NCI-H2196 treated with DMSO at 0.1 percent for 48 hours (cell line): Measurements from ENCODE around the gene SH3PXD2A.
"Not testable (repeated sequence)": the region's sequence is repeated elsewhere in the genome, so short reads cannot be mapped to it uniquely, and the experiment has no call there.

Experiments used
- DNase-seq: peaks from one replicate; lab custom pipeline; 2025; ENCODE audit not compliant: unreplicated experiment; lab: John Stamatoyannopoulos, UW

SH3PXD2A gene

DNA sequence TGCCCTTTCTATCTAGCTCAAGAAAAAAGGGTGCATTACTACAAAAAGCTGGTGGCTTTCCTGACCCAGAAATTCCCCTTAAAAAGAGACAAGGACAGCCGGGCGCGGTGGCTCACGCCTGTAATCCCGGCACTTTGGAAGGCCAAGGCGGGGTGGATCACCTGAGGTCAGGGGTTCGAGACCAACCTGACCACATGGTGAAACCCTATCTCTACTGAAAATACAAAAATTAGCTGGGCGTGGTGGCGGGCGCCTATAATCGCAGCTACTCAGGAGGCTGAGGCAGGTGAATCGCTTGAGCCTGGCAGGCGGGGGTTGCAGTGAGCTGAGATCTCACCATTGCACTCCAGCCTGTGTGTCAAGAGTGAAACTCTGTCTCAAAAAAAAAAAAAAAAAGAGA is 82.5 kb downstream of the SH3PXD2A start:
- not testable (repeated sequence) for DNase-seq

- DNase-seq = no peak
Measured at GRCh38 chr10:103772096-103772845, 83.1 kb downstream of the SH3PXD2A start.

DNA sequence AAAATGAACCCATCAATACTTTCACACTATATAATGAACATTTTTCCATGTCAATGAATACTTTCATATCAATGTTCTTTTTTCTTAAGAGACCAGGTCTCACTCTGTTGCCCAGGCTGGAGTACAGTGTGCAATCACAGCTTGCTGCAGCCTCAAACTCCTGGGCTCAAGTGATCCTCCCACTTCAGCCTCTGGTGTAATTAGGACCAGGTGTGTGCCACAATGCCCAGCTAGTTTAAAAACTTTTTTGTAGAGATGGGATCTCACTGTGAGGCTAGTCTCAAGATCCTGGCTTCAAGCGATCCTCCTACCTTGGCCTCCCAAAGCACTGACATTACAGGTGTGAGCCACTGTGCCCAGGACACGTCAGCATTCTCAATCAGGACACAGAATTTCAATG is 85.2 kb downstream of the SH3PXD2A start:
- DNase-seq = no peak

- no peak for DNase-seq
Measured at GRCh38 chr10:103769176-103769575, 86.2 kb downstream of the SH3PXD2A start.

- DNase-seq = no peak
Measured at GRCh38 chr10:103768345-103768744, 87.0 kb downstream of the SH3PXD2A start.

DNA sequence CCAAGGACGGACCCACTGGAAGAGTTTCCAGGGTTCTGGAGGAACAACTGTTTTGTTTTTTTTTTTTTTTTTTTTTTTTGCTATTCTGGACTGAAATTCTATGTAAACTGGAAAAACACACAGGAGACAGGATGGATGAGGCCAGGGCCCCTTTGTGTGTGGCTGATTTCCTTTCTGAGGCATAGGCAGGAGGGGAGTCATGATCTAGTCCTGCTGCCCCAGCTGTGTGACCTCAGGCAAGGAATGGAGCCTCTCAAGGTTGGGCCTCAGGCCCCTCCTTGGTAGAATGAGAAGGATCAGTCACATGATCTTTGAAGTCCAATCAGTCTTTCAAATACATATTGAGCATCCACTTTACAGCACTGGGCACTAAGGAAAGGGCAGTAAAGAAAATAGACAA is 87.6 kb downstream of the SH3PXD2A start:
- no peak for DNase-seq

- DNase-seq = no peak
Measured at GRCh38 chr10:103766751-103767505, 88.4 kb downstream of the SH3PXD2A start.

GRCh38 chr10:103765981-103766380 is 89.4 kb downstream of the SH3PXD2A start:
- no peak for DNase-seq

DNA sequence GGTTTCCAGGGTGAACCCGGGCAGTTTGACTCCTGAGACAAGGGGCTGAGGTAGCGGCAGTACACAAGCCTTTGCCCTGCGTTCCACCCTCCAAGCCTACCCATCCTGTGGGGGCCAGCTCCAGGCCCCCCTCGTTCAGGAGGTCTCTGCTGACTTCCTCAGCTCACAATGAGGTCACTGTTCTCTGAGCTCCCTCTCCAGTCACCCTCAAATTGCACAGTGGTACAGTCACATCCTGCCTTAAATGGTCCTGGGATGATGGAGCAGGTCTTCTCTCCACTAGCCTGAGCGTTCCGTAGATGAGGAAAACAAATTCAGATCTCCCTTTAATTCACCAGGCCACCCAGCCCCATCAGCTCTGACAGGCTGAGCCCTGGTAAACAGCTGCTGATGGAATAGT is 90.2 kb downstream of the SH3PXD2A start:
- no peak for DNase-seq

DNA sequence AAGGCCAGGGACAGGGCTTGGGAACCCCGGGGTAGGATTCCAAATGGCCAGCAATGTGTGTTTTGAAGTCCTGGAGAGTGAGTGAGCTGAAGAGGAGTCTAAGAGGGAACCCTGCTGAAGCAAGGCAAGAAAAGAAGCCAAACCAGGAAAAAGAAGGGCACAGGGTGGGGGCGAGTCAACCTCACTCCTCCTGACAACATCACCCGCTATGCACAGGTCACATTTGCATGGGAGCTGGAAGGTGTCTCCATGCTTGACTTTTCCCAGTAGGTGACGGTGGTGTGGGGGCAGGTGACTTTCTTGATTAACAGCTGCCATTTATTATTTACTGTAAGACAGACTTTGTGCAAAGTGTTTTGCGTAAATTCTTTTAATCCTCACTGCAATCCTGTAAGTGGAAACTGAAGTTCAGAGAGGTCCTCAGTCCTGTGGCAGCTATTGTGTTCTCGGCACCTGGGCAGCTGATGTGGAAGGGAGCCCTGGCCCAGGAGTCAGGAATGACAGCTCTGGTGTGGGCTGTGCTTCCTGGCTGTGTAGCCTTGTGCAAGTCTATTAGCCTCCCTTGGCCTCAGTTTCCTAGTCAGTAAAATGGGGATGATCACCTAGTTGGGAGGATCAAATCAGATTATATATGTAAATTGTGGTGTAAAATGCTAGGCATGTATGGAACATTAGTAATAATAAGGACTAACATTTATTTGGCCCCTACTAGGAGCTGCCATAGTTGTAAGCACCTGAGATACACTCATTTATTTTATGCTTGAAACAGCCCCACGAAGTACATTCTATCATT is 90.9 kb downstream of the SH3PXD2A start:
- no peak for DNase-seq

GRCh38 chr10:103763374-103764202 is 91.8 kb downstream of the SH3PXD2A start:
- no peak for DNase-seq

- DNase-seq = no peak
Measured at GRCh38 chr10:103762916-103763315, 92.5 kb downstream of the SH3PXD2A start.

DNA sequence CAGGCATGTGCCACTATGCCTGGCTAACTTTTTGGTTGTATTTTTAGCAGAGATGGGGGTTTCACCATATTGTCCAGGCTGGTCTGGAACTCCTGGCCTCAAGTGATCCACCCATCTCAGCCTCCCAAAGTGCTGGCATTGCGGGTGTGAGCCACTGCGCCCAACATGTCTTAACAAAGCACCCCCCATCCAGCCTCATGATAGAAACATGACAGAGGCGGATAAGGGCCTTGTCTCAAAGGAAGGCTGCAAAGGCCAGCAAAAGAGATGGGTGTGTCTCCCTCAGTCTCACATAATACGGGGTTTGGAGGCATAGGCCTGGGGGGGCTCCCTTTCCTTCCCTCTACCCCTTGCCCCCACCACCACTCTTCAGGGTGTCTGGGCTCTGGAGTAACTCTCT is 93.2 kb downstream of the SH3PXD2A start:
- no peak for DNase-seq

DNA sequence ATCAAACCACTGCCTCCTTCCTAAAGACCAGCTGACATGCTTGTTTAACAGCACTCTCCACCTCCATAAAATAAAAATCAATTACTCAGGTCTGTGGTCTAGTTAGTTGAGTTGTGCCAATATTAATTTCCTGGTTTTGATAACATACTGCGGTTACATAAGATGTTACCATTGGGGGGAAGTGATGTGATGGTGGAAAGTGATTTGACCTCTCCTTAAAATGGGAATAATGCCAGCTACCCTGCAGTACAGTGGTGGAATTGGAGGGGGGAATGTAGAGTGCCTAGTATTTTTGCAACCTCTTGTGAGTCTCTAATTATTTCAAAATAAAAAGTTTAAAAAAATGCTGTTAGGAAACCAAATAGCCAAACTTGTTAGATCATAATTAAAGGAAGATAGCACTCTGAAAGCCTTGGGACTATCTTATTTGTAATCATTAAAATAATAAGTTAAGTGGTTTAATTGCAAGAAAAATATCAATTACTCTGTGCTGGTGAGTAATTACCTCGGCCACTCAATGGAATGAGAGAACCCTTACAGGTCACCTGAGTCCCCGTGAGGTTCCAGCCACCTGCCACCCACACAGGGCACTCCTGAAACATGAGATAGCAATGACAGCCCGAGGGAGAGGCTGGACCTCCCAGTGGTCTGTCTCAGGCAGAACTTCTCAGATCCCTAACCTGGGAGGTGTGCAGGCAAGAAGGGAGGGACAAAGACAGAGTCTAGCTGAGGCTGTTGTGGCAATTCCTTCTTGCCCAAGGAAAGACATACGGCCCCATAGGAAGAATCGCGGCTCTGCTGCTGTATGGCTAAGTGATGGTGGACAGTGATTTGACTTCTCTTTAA is 94.1 kb downstream of the SH3PXD2A start:
- DNase-seq = peak; percentile 16

DNA sequence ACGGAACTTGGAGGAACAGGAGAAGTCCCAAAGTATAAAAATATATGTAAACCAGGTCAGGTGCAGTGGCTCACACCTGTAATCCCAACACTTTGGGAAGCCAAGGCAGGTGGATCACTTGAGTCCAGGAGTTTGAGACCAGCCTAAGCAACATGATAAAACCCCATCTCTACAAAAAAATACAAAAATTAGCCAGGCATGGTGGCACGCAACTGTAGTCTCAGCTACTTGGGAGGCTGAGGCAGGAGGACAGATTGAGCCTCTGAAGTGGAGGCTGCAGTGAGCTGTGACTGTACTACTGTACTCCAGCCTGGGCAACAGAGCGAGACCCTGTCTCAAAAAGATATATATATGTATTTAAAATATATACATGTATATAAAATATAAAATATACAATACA is 95.1 kb downstream of the SH3PXD2A start:
- not testable (repeated sequence) for DNase-seq

GRCh38 chr10:103759100-103759781 is 96.1 kb downstream of the SH3PXD2A start:
- DNase-seq = no peak

DNA sequence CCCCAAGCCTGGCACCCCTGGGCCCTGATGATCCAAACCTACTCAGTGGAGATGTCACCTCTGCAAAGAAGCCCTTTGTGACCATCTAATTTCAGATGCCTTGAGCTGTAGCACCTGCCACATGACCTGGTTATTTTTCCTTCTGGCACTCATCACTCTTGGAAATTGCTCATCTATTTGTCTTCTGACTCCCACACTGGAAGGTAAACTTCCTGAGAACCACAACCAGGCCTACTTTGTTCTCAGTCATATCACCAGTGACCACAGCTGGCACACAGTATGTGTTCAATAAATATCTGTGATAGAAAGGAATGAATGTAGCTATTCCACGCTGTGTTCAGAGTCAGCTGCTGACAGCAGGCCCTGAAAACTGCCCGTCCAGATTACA is 97.1 kb downstream of the SH3PXD2A start:
- no peak for DNase-seq

- no peak for DNase-seq
Measured at GRCh38 chr10:103757531-103758293, 97.7 kb downstream of the SH3PXD2A start.
